ENCODE measurements around the gene TM4SF20.

GRCh38 chr2:227394401-227394800 lies 15.3 kb upstream of the TM4SF20 start:
- TF ChIP-seq CTCF (IDR thresholded peaks at IDR 0.05; ENCODE audit: poor library complexity, severe bottlenecking) (no peak), EP300 (conservative IDR thresholded peaks at IDR 0.05; ENCODE audit: poor library complexity, severe bottlenecking) (no peak), REST (IDR thresholded peaks at IDR 0.05; ENCODE audit: borderline replicate concordance) (no peak), EZH2 (IDR thresholded peaks at IDR 0.05; ENCODE audit: borderline replicate concordance, insufficient read depth, low read length, poor library complexity, severe bottlenecking) (no peak), POLR2AphosphoS5 (IDR thresholded peaks at IDR 0.05) (no peak), SMC3 (conservative IDR thresholded peaks at IDR 0.05; ENCODE audit: poor library complexity) (no peak), MXI1 (conservative IDR thresholded peaks at IDR 0.05; ENCODE audit: poor library complexity, severe bottlenecking) (no peak), TAF1 (IDR thresholded peaks at IDR 0.05; ENCODE audit: low read depth) (no peak)
